HG03175 (cell line): ENCODE data around the gene BUD23.
"Not testable (repeated sequence)": the region's sequence is repeated elsewhere in the genome, so short reads cannot be mapped to it uniquely, and the experiment has no call there.

Experiments
- ATAC-seq: cut with Tn5 transposase; IDR thresholded peaks from one replicate; pipeline ENCODE4 v1.9.1; 2021; ENCODE audit warnings: mild to moderate bottlenecking, moderate library complexity; ENCODE audit not compliant: unreplicated experiment

Gene BUD23

GRCh38 chr7:73683056-73683787 lies at the start of gene BUD23, which contains the start of gene DNAJC30:
Gene BUD23 (plus strand): TSS chr7:73683597. CDS start chr7:73683626, 29 bp downstream.
Gene DNAJC30 (minus strand): TSS chr7:73683453. CDS start chr7:73683423, 30 bp downstream.
- ATAC-seq = peak; percentile 90

- no peak for ATAC-seq
These were observed 49.6 kb upstream of the BUD23 start for GRCh38 chr7:73633844-73634243.

GRCh38 chr7:73635428-73636200 lies 47.8 kb upstream of the BUD23 start:
- ATAC-seq = no peak

- no peak for ATAC-seq
These were observed 44.5 kb upstream of the BUD23 start for GRCh38 chr7:73638911-73639310.

- no peak for ATAC-seq
These were observed 40.6 kb upstream of the BUD23 start for GRCh38 chr7:73642834-73643233.

GRCh38 chr7:73644688-73645286 lies 38.6 kb upstream of the BUD23 start:
- no peak for ATAC-seq

GRCh38 chr7:73645643-73646174 lies 37.7 kb upstream of the BUD23 start:
- ATAC-seq = no peak

GRCh38 chr7:73646785-73647724 lies 36.3 kb upstream of the BUD23 start:
- ATAC-seq = no peak

GRCh38 chr7:73647725-73648592 lies 35.4 kb upstream of the BUD23 start:
- ATAC-seq = no peak

GRCh38 chr7:73648593-73649332 lies 34.6 kb upstream of the BUD23 start:
- no peak for ATAC-seq

GRCh38 chr7:73649576-73649975 lies 33.8 kb upstream of the BUD23 start:
- ATAC-seq = no peak

GRCh38 chr7:73650524-73650923 lies 32.9 kb upstream of the BUD23 start:
- ATAC-seq = no peak

- no peak for ATAC-seq
These were observed 30.9 kb upstream of the BUD23 start for GRCh38 chr7:73652541-73652949.

GRCh38 chr7:73655309-73655708 lies 28.1 kb upstream of the BUD23 start:
- not testable (repeated sequence) for ATAC-seq

GRCh38 chr7:73659983-73660382 lies 23.4 kb upstream of the BUD23 start:
- ATAC-seq = no peak

- not testable (repeated sequence) for ATAC-seq
These were observed 22.8 kb upstream of the BUD23 start for GRCh38 chr7:73660594-73660993.

GRCh38 chr7:73663033-73663432 lies 20.4 kb upstream of the BUD23 start:
- no peak for ATAC-seq

- peak; percentile 91 for ATAC-seq
These were observed 15.9 kb upstream of the BUD23 start, which contains the start of gene VPS37D for GRCh38 chr7:73667344-73668102. Gene VPS37D (plus strand): TSS chr7:73667831. CDS start chr7:73667959, 128 bp downstream.
